Osteocyte (in vitro differentiated cells): Measurements from ENCODE around the gene PCDH12. TPM values are rescaled to one million over a fixed set of nuclear protein-coding genes. Genes with fewer than 3 reads are reported as not detected.
A peak's percentile ranks its signal among the peaks of the same experiment; 100 is the strongest.

Source experiments
- DNase-seq: peaks from one replicate; pipeline ENCODE4 v3.0.0; 2021; ENCODE audit warnings: mixed read lengths; ENCODE audit not compliant: unreplicated experiment; ENCODE audit errors: extremely low spot score
- H3K27ac Mint-ChIP-seq: one replicate; pipeline ENCODE4 v1.8.0; 2021; ENCODE audit warnings: mild to moderate bottlenecking, mixed read lengths; ENCODE audit not compliant: unreplicated experiment
- H3K27me3 Mint-ChIP-seq: one replicate; pipeline ENCODE4 v1.8.0; 2021; ENCODE audit warnings: mixed read lengths; ENCODE audit not compliant: unreplicated experiment
- H3K36me3 Mint-ChIP-seq: one replicate; pipeline ENCODE4 v1.8.0; 2021; ENCODE audit warnings: mixed read lengths; ENCODE audit not compliant: unreplicated experiment
- H3K4me1 Mint-ChIP-seq: one replicate; pipeline ENCODE4 v1.8.0; 2021; ENCODE audit warnings: mixed read lengths; ENCODE audit not compliant: unreplicated experiment
- H3K4me3 Mint-ChIP-seq: one replicate; pipeline ENCODE4 v1.8.0; 2021; ENCODE audit warnings: mild to moderate bottlenecking, moderate library complexity, mixed read lengths; ENCODE audit not compliant: unreplicated experiment
- H3K9me3 Mint-ChIP-seq: one replicate; pipeline ENCODE4 v1.8.0; 2021; ENCODE audit warnings: mixed read lengths; ENCODE audit not compliant: unreplicated experiment
- total RNA-seq: library from RNA; stranded (reverse); gene quantifications from 2 replicates; pipeline ENCODE4 v1.2.1, GENCODE V29; 2021
- TF ChIP-seq, protein P1 (sequence below): fragments of 200-600 bp; sonication (generic); IDR thresholded peaks from 2 replicates; pipeline ENCODE4 v1.5.0; 2021; ENCODE audit warnings: antibody characterized with exemption, mild to moderate bottlenecking, moderate library complexity

The PCDH12 gene
- total RNA-seq, 1 donor from 2014 or later = not detected

GRCh38 chr5:141940695-141941271, 17.2 kb downstream of the PCDH12 start:
- peak overlapping the region; percentile 56 for H3K27ac Mint-ChIP-seq
- no peak for DNase-seq
- peaks cover 16% of the 10 kb centered on the region for H3K4me1 Mint-ChIP-seq
- H3K4me3 Mint-ChIP-seq = no peak overlapping the region
- peaks cover 3% of the 10 kb centered on the region for H3K27me3 Mint-ChIP-seq
- H3K9me3 Mint-ChIP-seq = no peaks in the 10 kb centered on the region
- TF ChIP-seq, protein P1, sequence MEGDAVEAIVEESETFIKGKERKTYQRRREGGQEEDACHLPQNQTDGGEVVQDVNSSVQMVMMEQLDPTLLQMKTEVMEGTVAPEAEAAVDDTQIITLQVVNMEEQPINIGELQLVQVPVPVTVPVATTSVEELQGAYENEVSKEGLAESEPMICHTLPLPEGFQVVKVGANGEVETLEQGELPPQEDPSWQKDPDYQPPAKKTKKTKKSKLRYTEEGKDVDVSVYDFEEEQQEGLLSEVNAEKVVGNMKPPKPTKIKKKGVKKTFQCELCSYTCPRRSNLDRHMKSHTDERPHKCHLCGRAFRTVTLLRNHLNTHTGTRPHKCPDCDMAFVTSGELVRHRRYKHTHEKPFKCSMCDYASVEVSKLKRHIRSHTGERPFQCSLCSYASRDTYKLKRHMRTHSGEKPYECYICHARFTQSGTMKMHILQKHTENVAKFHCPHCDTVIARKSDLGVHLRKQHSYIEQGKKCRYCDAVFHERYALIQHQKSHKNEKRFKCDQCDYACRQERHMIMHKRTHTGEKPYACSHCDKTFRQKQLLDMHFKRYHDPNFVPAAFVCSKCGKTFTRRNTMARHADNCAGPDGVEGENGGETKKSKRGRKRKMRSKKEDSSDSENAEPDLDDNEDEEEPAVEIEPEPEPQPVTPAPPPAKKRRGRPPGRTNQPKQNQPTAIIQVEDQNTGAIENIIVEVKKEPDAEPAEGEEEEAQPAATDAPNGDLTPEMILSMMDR = no peak
- H3K36me3 Mint-ChIP-seq = peaks cover 12% of the 10 kb centered on the region

GRCh38 chr5:141935538-141935937, 22.5 kb downstream of the PCDH12 start:
- Mint-ChIP-seq H3K4me3 (no peak overlapping the region), H3K36me3 (peaks cover 45% of the 10 kb centered on the region), H3K4me1 (peaks cover 2% of the 10 kb centered on the region), H3K9me3 (no peaks in the 10 kb centered on the region), H3K27me3 (no peaks in the 10 kb centered on the region), H3K27ac (no peak overlapping the region)
- TF ChIP-seq, protein P1 = no peak
- DNase-seq = no peak

DNA sequence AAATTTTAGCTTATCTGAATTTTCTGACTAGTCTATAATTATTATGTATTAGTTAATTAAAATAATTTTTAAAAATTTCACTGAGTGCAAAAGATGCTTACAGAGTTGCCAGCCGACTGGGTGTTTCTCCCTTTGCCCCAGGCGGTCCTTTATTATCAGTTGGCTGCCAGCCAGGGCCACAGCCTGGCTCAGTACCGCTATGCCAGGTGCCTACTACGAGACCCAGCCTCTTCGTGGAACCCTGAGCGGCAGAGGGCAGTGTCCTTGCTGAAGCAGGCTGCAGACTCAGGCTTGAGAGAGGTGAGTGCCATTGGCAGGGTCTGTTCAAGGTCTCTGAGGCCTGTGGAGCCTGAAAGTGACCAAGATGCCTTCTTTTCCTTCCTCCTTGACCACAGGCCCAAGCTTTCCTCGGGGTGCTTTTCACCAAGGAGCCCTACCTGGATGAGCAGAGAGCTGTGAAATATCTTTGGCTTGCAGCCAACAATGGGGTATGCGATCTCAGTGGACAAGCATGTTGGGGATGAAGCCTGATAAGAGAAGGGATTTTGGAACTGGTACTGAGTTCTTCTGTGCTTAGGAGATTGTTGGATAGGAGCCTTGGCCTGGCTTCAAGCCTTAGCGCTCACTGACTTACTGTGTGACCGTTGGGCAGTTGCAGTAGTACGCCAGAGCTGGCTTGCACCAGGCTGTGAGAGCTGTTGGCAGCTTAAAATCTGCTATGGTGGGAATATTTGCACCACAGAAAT, 23.7 kb downstream of the PCDH12 start:
- Mint-ChIP-seq H3K27me3 (no peaks in the 10 kb centered on the region), H3K9me3 (no peaks in the 10 kb centered on the region), H3K27ac (no peak overlapping the region), H3K4me3 (no peak overlapping the region), H3K36me3 (peaks cover 38% of the 10 kb centered on the region), H3K4me1 (no peaks in the 10 kb centered on the region)
- TF ChIP-seq, protein P1 = no peak
- DNase-seq = no peak

GRCh38 chr5:141933151-141933550, 24.9 kb downstream of the PCDH12 start:
- peaks cover 42% of the 10 kb centered on the region for H3K36me3 Mint-ChIP-seq
- no peaks in the 10 kb centered on the region for H3K4me1 Mint-ChIP-seq
- H3K27ac Mint-ChIP-seq = no peak overlapping the region
- no peaks in the 10 kb centered on the region for H3K27me3 Mint-ChIP-seq
- DNase-seq = no peak
- TF ChIP-seq, protein P1 = no peak
- no peak overlapping the region for H3K4me3 Mint-ChIP-seq
- H3K9me3 Mint-ChIP-seq = no peaks in the 10 kb centered on the region

- Mint-ChIP-seq H3K27ac (no peak overlapping the region), H3K4me3 (no peak overlapping the region), H3K27me3 (no peaks in the 10 kb centered on the region), H3K4me1 (no peaks in the 10 kb centered on the region), H3K36me3 (peaks cover 50% of the 10 kb centered on the region), H3K9me3 (no peaks in the 10 kb centered on the region)
- TF ChIP-seq, protein P1 = no peak
- DNase-seq = no peak
Observed at GRCh38 chr5:141931694-141932093, 26.3 kb downstream of the PCDH12 start.
